D721Med (cell line): ENCODE data around the gene ARL4D.
"Not testable (repeated sequence)": the region's sequence is repeated elsewhere in the genome, so short reads cannot be mapped to it uniquely, and the experiment has no call there.

Source experiments
- DNase-seq: peaks from one replicate; pipeline ENCODE4 v3.0.0; 2011; ENCODE audit warnings: low spot score; ENCODE audit not compliant: insufficient read length
- FAIRE-seq: peaks from 2 replicates; lab custom pipeline; 2011; peaks lifted over from hg19 to GRCh38; lab: Jason Lieb, UNC
- CTCF ChIP-seq: IDR thresholded peaks from 2 replicates; pipeline ENCODE4 v1.5.1; 2012; ENCODE audit warnings: mild to moderate bottlenecking, control low read depth; ENCODE audit not compliant: insufficient read depth; ENCODE audit errors: missing control alignments

The ARL4D gene

GRCh38 chr17:43363926-43364285 lies 34.9 kb upstream of the ARL4D start:
- TF ChIP-seq CTCF = no peak
- no peak for DNase-seq
- no peak for FAIRE-seq

GRCh38 chr17:43365356-43365755 lies 33.4 kb upstream of the ARL4D start:
- FAIRE-seq (no peak), DNase-seq (no peak)
- TF ChIP-seq CTCF = no peak

GRCh38 chr17:43365921-43366320 lies 32.9 kb upstream of the ARL4D start:
- DNase-seq, FAIRE-seq: not testable (repeated sequence)

- TF ChIP-seq CTCF = no peak
- no peak for DNase-seq
- FAIRE-seq = no peak
Measured at GRCh38 chr17:43366891-43367736, 31.7 kb upstream of the ARL4D start.

- no peak for TF ChIP-seq CTCF
- FAIRE-seq (no peak), DNase-seq (no peak)
Measured at GRCh38 chr17:43367737-43368242, 31.0 kb upstream of the ARL4D start.

GRCh38 chr17:43368740-43369506 lies 29.9 kb upstream of the ARL4D start:
- no peak for DNase-seq

More at GRCh38 chr17:43368740-43369506, 29.9 kb upstream of the ARL4D start:
- peak; percentile 9 for TF ChIP-seq CTCF
- no peak for FAIRE-seq
